Right lobe of liver (tissue), 4 donors: ENCODE measurements around the gene TGFB1.

Experiments used
- CTCF ChIP-seq, 4 donors: fragments of 200-600 bp in 3 of 4; fragments of 450-650 bp in 1 of 4; IDR thresholded peaks; one replicate each; pipeline versions ENCODE4 v1.5.1 to v1.8.0; 2016 to 2022; ENCODE audit warnings: antibody characterized with exemption in 4 of 4, mild to moderate bottlenecking in 2 of 4
- POLR2A ChIP-seq: fragments of 450-650 bp; IDR thresholded peaks from one replicate; pipeline ENCODE4 v1.6.1; 2017; ENCODE audit warnings: antibody characterized with exemption, mild to moderate bottlenecking
- donor health status: DM: no; HTN: no; CAD: no.
- donor health status: DM: no; HTN: no; CAD: no.
- donor health status: DM: no; HTN: yes; CAD: no.

GRCh38 chr19:41367848-41368301 is 14.2 kb upstream of the TGFB1 start:
- TF ChIP-seq CTCF (IDR thresholded peaks at IDR 0.05) (no peak), POLR2A (no peak)
